IPS-15b (cell line): ENCODE results near the gene ZNF341.

ENCODE experiments used
- H3K27me3 ChIP-seq: one replicate; pipeline ENCODE4 v1.6.1; 2013; ENCODE audit warnings: low read length; ENCODE audit not compliant: control insufficient read depth, insufficient read depth
- H3K36me3 ChIP-seq: one replicate; pipeline ENCODE4 v1.6.1; 2013; ENCODE audit warnings: low read length; ENCODE audit not compliant: control insufficient read depth, insufficient read depth
- H3K4me1 ChIP-seq: one replicate; pipeline ENCODE4 v1.6.1; 2013; ENCODE audit warnings: mild to moderate bottlenecking, low read length; ENCODE audit not compliant: control insufficient read depth, insufficient read depth
- H3K4me3 ChIP-seq: one replicate; pipeline ENCODE4 v1.5.1; 2013; ENCODE audit warnings: low read depth, low read length
- H3K9ac ChIP-seq: one replicate; pipeline ENCODE4 v1.6.1; 2013; ENCODE audit warnings: low read depth, mild to moderate bottlenecking, low read length
- H3K9me3 ChIP-seq: one replicate; pipeline ENCODE4 v1.6.1; 2013; ENCODE audit warnings: mild to moderate bottlenecking, low read length; ENCODE audit not compliant: control insufficient read depth, insufficient read depth

Gene ZNF341

DNA sequence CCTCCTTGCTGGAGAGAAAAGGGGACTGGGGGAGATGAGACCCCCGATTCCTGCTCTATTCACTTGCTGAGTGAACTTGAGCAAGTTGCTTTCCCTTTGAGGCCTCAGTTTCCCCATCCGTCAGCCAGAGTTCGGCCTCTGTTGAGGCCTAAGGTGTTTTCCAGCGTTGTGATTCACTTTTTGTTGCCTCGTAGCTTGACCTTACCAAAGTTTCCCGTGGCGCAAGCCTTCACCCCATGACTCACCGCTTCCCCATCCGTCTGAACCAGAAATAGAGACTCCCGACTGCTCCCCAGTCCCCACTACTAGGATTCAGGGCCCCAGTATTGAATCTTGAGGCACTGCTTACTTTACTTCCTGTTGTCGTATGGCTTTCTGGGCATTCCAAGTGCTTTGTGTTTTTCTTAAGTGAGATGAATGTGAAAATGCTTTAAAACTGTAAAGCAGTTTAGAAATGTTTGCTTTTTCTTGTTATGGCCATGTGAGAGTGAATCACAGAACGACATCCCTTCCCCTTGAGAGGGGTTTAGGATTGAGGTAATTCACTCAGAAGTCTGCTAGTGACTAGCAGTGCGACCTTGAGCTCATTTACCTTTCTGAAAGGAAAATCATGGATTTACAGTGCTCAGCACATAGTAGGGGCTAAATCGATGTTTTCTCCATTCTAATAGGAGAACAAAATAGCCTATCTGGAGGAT lies 80.5 kb downstream of the ZNF341 start:
- Histone ChIP-seq H3K36me3 (no peaks in the 10 kb centered on the region), H3K27me3 (no peaks in the 10 kb centered on the region)

GRCh38 chr20:33812908-33813462 lies 81.2 kb downstream of the ZNF341 start:
- Histone ChIP-seq H3K4me3 (peak overlapping the region; percentile 78), H3K27me3 (no peaks in the 10 kb centered on the region), H3K9me3 (no peaks in the 10 kb centered on the region), H3K36me3 (no peaks in the 10 kb centered on the region), H3K4me1 (peaks cover 4% of the 10 kb centered on the region), H3K9ac (peak overlapping the region; percentile 73)

More for the DNA sequence above, 80.5 kb downstream of the ZNF341 start:
- peak overlapping the region; percentile 87 for H3K9ac ChIP-seq
- H3K4me1 ChIP-seq = peaks cover 4% of the 10 kb centered on the region
- peak overlapping the region; percentile 78 for H3K4me3 ChIP-seq
- no peaks in the 10 kb centered on the region for H3K9me3 ChIP-seq

- Histone ChIP-seq H3K27me3 (no peaks in the 10 kb centered on the region), H3K36me3 (no peaks in the 10 kb centered on the region), H3K4me1 (peaks cover 4% of the 10 kb centered on the region), H3K9ac (no peak overlapping the region), H3K4me3 (no peak overlapping the region), H3K9me3 (no peaks in the 10 kb centered on the region)
Measured at GRCh38 chr20:33814238-33814712, 82.5 kb downstream of the ZNF341 start.

GRCh38 chr20:33815671-33816070 lies 83.9 kb downstream of the ZNF341 start:
- Histone ChIP-seq H3K9ac (no peak overlapping the region), H3K4me3 (no peak overlapping the region), H3K9me3 (no peaks in the 10 kb centered on the region), H3K4me1 (peaks cover 6% of the 10 kb centered on the region), H3K36me3 (no peaks in the 10 kb centered on the region), H3K27me3 (no peaks in the 10 kb centered on the region)

GRCh38 chr20:33816191-33816590 lies 84.4 kb downstream of the ZNF341 start:
- no peaks in the 10 kb centered on the region for H3K36me3 ChIP-seq
- H3K9ac ChIP-seq = no peak overlapping the region
- no peaks in the 10 kb centered on the region for H3K27me3 ChIP-seq
- no peaks in the 10 kb centered on the region for H3K9me3 ChIP-seq
- no peak overlapping the region for H3K4me3 ChIP-seq
- peaks cover 6% of the 10 kb centered on the region for H3K4me1 ChIP-seq

GRCh38 chr20:33817411-33817810 lies 85.6 kb downstream of the ZNF341 start:
- H3K4me1 ChIP-seq = peaks cover 5% of the 10 kb centered on the region
- H3K4me3 ChIP-seq = no peak overlapping the region
- H3K36me3 ChIP-seq = no peaks in the 10 kb centered on the region
- H3K27me3 ChIP-seq = no peaks in the 10 kb centered on the region
- H3K9ac ChIP-seq = no peak overlapping the region
- H3K9me3 ChIP-seq = no peaks in the 10 kb centered on the region

DNA sequence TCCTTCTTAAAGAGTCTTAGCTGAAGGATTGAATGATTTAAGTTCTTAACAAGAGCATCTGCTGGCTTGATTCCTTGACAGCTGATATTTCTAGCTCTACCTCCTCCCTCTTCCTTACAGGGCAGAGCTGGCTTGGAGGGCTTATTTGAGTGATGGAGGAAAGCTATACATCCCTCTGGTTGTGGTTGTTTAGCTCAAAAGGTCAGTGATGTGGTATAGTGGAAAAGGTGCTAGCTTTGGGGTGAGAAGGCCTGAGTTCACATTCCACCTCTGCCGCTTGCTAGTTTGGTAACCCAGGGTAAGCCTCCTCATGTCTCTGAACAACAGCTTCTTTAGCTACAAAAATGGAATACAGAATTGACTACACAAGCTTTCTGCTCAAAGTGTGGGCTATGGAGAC lies 87.7 kb downstream of the ZNF341 start:
- Histone ChIP-seq H3K27me3 (no peaks in the 10 kb centered on the region), H3K9ac (no peak overlapping the region), H3K36me3 (peaks cover 2% of the 10 kb centered on the region), H3K9me3 (no peaks in the 10 kb centered on the region), H3K4me1 (peaks cover 2% of the 10 kb centered on the region), H3K4me3 (no peak overlapping the region)

GRCh38 chr20:33820362-33820761 lies 88.6 kb downstream of the ZNF341 start:
- Histone ChIP-seq H3K9ac (no peak overlapping the region), H3K9me3 (no peaks in the 10 kb centered on the region), H3K36me3 (peaks cover 2% of the 10 kb centered on the region), H3K27me3 (no peaks in the 10 kb centered on the region), H3K4me3 (no peak overlapping the region), H3K4me1 (peaks cover 2% of the 10 kb centered on the region)

- H3K27me3 ChIP-seq = no peaks in the 10 kb centered on the region
- H3K4me1 ChIP-seq = peaks cover 5% of the 10 kb centered on the region
- H3K9me3 ChIP-seq = no peaks in the 10 kb centered on the region
- H3K36me3 ChIP-seq = peaks cover 2% of the 10 kb centered on the region
- H3K9ac ChIP-seq = no peak overlapping the region
- no peak overlapping the region for H3K4me3 ChIP-seq
Measured at GRCh38 chr20:33821270-33821836, 89.6 kb downstream of the ZNF341 start.

- H3K4me1 ChIP-seq = peaks cover 5% of the 10 kb centered on the region
- H3K27me3 ChIP-seq = no peaks in the 10 kb centered on the region
- H3K9ac ChIP-seq = no peak overlapping the region
- peaks cover 2% of the 10 kb centered on the region for H3K36me3 ChIP-seq
- no peaks in the 10 kb centered on the region for H3K9me3 ChIP-seq
- H3K4me3 ChIP-seq = no peak overlapping the region
Measured at GRCh38 chr20:33822423-33822822, 90.6 kb downstream of the ZNF341 start.

- H3K9me3 ChIP-seq = no peaks in the 10 kb centered on the region
- H3K36me3 ChIP-seq = peaks cover 2% of the 10 kb centered on the region
- H3K4me3 ChIP-seq = no peak overlapping the region
- peaks cover 5% of the 10 kb centered on the region for H3K4me1 ChIP-seq
- H3K9ac ChIP-seq = no peak overlapping the region
- no peaks in the 10 kb centered on the region for H3K27me3 ChIP-seq
Measured at GRCh38 chr20:33822991-33823390, 91.2 kb downstream of the ZNF341 start.

GRCh38 chr20:33824852-33825251 lies 93.1 kb downstream of the ZNF341 start:
- H3K4me3 ChIP-seq = no peak overlapping the region
- no peaks in the 10 kb centered on the region for H3K9me3 ChIP-seq
- no peaks in the 10 kb centered on the region for H3K27me3 ChIP-seq
- H3K4me1 ChIP-seq = peaks cover 9% of the 10 kb centered on the region
- H3K36me3 ChIP-seq = peaks cover 2% of the 10 kb centered on the region
- no peak overlapping the region for H3K9ac ChIP-seq
